NCI-H2029 treated with DMSO at 0.1 percent for 48 hours (cell line): ENCODE results near the gene SUGP2.

Experiments used
- DNase-seq: peaks from one replicate; lab custom pipeline; 2025; lab: John Stamatoyannopoulos, UW

The SUGP2 gene

GRCh38 chr19:19059018-19059836, 25.9 kb upstream of the SUGP2 start:
- no peak for DNase-seq

GRCh38 chr19:19057720-19058119, 24.4 kb upstream of the SUGP2 start:
- DNase-seq, result no peak

GRCh38 chr19:19057317-19057716, 24.0 kb upstream of the SUGP2 start:
- DNase-seq, result no peak

- DNase-seq, result no peak
Observed at GRCh38 chr19:19056636-19057275, 23.4 kb upstream of the SUGP2 start.

GRCh38 chr19:19055701-19056100, 22.4 kb upstream of the SUGP2 start:
- no peak for DNase-seq

DNA sequence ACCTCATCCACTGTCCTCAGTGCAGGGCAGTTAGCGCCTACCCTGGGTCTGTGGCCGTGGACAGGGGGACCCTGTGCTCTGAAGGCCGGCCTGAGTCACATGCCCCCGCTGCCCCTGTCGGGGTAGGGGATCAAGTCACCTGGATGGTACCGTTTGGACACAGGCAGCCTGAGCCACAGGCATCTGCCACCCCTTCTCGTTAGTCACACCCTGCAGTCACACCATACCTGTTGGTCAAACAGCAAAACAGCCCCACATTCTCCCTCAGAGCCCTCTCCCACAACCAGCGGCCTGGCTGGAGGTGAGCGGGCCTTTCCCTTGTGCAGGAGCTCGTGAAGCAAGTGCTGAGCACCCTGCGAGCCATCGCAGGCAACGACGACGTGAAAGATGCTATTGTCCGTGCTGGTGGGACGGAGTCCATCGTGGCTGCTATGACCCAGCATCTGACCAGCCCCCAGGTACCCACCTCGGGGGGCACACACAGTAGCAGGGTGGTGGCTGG, 21.7 kb upstream of the SUGP2 start:
- no peak for DNase-seq

DNA sequence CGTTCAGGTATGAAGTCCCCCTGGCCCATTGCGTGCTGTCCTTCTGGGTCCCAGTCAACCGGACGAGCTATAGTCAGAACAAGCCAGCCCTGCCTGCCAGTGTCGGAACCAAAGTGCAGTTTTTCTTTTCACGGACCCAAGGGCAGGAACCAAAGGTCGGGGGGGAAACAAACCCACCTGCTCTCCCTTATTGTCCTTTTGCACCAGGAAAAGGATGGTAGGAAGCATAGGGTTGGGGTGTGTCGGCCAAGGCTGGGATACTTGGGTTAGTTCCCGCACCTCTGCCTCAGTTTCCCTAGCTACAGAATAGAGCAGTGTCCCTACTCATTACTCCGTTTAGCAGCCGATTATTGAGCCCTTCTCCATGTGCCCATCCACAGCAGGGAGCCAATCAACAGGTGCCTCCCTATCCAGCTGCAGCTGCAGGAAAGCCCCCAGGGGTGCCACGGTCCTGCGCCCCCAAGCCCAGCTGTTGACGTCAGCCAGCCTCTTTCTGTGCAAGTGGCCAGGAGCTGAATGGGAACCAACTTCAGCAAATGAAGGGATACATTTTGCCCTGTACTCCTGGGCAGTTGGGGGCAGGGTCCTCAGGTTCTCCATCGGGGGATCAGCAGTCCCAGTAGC, 21.1 kb upstream of the SUGP2 start:
- DNase-seq, result no peak

- peak; percentile 21 for DNase-seq
Observed at GRCh38 chr19:19053508-19054314, 20.4 kb upstream of the SUGP2 start.

DNA sequence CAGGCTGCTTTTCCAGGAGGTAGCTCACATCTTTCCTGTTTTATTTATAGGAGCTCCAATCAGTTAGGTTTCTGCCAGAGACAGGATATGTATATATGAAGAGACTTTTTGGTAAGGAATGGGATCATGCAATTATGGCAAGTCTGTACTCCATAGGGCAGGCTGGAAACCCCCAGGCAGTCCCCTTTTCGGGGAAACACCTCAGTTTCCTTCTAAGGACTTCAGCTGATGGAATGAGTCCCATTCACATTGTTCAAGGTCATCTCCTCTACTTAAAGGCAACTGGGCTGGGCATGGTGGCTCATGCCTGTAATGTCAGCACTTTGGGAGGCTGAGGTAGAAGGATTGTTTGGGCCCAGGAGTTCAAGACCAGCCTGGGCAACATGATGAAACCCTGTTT, 19.6 kb upstream of the SUGP2 start:
- DNase-seq, result no peak

GRCh38 chr19:19051478-19052213, 18.3 kb upstream of the SUGP2 start:
- DNase-seq, result no peak

- DNase-seq, result no peak
Observed at GRCh38 chr19:19050731-19051130, 17.4 kb upstream of the SUGP2 start.

- DNase-seq, result no peak
Observed at GRCh38 chr19:19050104-19050503, 16.8 kb upstream of the SUGP2 start.

DNA sequence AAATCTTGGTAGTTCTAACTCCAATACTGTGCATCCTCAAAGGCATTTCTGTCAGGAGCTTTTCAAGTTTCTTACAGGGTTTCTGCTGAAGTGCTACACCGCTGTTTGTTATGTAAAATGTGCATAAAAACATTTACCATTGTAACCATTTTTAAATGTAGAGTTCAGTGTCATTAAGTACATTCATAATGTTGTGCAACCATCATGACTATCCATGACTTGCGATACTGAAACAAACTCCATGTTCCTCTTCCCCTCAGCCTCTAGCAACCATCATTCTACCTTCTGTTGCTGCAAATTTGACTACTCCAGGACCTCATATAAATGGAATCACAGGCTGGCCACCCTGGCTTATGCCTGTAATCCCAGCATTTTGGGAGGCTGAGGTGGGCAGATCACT, 16.1 kb upstream of the SUGP2 start:
- DNase-seq, result no peak

DNA sequence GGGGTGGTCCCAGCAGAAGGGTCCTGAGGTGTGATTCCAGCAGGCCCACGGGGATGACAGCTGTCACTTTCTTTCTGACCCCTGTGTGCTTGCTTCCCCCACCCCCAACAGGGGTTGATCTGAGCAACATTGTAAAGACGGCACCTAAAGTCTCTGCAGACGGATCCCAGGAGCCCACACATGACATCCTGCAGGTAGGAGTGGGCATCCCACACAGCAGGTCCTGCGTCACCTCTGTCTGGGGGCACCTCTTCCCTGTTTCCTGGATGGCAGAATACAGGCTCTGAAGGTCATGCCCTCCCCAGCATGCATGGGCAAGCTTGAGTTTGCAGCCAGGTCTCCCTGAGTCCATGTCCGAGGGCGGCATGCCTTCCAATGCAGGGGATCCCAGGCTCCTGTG, 10.6 kb upstream of the SUGP2 start:
- DNase-seq, result no peak

DNA sequence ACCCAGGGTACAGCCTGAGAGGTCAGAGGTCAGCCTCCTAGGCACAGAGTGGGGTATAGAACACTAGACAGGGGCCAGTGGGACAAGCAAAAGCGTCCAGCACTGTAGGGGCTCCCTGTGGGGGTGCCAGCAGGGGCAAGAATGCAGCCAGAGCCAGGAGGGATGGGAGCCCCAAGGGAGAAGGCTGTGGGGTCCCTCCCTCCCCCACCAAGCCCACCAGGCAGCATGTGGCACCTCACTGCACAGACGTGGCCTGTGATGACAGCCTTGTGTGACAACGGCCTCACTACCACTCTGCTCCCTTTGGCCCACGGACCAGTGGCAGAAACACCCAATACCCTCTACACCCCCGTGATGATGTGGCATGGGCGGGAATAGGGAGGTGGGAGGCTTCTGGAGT, 10.2 kb upstream of the SUGP2 start:
- no peak for DNase-seq

DNA sequence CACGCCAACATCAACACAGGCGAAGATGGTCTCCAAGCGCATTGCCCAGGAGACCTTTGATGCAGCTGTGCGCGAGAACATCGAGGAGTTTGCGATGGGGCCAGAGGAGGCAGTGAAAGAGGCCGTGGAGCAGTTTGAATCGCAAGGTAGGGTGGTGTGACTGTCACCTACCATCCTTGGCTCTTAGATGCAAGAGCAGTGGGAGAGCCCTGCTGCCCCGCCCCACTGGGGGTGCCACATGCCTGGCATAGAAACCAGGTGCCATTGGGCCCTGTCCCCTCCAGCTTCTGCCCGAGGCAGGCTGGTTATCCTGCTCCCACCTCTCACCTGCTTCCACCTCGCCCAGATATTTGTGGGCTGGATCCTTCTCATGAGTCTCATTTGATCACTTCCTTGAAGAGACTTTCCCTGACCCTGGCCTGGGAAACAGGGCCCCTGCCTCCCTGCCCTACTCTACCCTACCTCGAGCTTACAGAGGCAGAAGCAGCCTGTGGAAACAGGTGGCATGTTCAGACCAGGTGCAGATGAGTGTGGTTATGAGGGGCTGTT, 9.5 kb upstream of the SUGP2 start:
- no peak for DNase-seq

DNA sequence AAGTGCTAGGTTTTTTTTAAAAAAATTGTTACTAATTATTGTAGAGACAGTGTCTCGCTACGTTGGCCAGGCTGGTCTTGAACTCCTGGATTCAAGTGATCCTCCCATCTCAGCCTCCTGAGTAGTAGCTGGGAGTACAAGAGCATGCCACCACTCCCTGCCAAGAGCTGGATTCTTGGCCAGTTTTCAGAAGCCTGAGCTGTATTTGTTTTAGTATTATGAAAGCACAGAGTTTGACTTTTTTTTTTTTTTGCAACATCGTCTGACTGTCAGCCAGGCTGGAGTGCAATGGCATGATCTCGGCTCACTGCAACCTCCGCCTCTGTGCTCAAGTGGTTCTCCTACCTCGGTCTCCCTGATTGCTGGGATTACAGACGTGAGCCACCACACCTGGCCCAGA, 7.1 kb upstream of the SUGP2 start:
- peak; percentile 52 for DNase-seq

GRCh38 chr19:19039901-19040300, 6.6 kb upstream of the SUGP2 start:
- no peak for DNase-seq

- peak; percentile 67 for DNase-seq
Observed at GRCh38 chr19:19034204-19034624, 897 bp upstream of the SUGP2 start.

DNA sequence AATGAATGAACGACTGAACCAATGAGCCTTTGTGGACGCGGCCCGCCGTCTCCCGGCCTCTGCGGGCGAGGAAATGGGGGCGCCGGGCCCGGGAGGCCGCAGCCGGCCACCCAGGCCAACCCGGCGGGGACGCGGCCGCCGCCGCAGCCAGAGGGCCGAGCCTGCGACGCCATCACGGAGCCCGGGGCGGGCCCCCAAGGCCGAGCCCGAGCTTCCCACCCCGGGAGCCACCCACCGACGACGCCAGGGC, 216 bp downstream of the SUGP2 start:
- DNase-seq, result no peak

GRCh38 chr19:19032420-19033175, 719 bp downstream of the SUGP2 start:
- DNase-seq, result no peak
